NCI-H1694 treated with DMSO at 0.1 percent for 48 hours (cell line): ENCODE measurements around the gene NRXN3.
A peak's percentile ranks its signal among the peaks of the same experiment; 100 is the strongest.

Experiments used
- DNase-seq: peaks from one replicate; lab custom pipeline; 2025; lab: John Stamatoyannopoulos, UW

The NRXN3 gene

GRCh38 chr14:78586681-78587080, 416.5 kb downstream of the NRXN3 start:
- no peak for DNase-seq

GRCh38 chr14:78588906-78589305, 418.7 kb downstream of the NRXN3 start:
- no peak for DNase-seq

- DNase-seq: no peak
Observed at GRCh38 chr14:78592616-78593219, 422.5 kb downstream of the NRXN3 start.

DNA sequence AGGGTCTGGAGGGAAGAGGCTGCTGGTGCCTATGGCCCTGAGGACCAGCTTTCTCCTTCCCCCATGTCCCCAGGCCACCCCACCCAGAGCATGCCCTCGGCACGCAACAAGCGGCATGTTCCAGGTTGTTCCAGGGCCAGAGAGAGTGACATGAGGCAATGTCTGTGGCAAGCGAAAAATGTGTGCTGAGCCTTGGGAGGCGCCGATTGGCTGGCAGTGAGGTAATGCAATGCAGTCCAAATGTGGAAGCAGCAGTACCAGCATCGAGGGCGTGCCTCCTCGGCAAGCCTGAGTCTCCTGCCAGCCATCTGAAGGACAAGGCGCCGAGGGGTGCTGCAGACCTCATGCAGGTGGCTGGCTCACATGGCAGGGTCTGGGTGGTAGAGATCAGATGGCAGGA, 423.8 kb downstream of the NRXN3 start:
- DNase-seq: no peak

DNA sequence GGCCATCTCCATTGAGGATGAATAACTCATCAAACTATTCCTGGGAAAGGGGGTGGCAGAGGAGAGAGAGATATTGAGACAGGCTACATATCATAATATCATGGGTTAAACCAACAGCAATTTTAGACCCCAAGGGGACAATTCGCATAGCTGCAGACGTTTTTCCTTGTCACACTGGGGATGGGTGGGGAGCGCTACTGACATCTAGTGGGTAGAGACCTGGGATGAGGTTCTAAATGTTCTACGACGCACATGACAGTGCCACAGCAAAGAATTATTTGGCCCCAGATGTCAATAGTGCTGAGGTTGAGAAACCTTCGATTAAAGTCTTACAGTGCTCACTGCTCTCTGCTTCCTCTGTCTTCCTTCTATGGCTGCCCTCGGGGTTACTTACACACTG, 425.6 kb downstream of the NRXN3 start:
- DNase-seq: peak; percentile 78

DNA sequence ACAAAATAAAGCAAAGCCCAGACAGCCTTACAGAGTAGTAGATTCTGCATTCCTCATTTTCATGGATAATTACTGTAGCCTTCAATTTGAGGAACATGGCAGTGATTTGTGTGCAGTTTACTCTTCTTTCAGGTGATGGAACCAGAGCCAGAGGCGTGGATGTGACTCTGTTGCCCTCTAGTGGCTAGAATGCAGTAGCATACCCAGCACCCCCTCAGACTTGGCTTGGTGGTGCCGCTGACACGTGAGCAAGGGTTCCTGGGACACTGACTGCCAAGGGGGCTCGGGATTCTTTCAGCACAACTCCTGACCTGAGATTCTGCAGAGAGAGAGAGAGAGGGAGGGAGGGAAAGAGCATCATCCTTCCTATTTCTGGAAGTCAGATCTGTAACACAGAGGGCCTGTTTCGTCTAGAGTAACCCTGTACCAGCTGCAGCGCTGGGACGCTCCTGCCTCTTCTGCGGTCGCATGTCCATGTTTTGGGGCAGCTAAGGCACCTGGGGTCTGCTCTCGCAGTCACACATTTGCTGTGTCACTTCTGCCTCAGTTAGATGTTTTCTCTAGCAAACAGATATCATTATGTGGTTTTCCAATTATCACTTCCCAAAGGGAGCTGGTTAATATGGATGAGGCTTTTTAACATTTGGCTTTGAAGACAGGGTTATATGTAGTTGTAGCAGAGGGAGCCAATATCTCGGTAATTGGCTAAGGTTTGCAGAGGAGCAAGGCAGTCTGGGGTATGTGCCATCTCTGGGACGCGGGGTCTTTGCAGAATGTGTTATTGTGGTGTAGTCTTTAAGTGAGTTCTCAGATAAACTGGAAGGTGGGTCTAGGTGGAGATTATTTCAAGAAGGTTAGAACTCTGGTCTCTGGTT, 428.1 kb downstream of the NRXN3 start:
- DNase-seq: peak; percentile 83

DNA sequence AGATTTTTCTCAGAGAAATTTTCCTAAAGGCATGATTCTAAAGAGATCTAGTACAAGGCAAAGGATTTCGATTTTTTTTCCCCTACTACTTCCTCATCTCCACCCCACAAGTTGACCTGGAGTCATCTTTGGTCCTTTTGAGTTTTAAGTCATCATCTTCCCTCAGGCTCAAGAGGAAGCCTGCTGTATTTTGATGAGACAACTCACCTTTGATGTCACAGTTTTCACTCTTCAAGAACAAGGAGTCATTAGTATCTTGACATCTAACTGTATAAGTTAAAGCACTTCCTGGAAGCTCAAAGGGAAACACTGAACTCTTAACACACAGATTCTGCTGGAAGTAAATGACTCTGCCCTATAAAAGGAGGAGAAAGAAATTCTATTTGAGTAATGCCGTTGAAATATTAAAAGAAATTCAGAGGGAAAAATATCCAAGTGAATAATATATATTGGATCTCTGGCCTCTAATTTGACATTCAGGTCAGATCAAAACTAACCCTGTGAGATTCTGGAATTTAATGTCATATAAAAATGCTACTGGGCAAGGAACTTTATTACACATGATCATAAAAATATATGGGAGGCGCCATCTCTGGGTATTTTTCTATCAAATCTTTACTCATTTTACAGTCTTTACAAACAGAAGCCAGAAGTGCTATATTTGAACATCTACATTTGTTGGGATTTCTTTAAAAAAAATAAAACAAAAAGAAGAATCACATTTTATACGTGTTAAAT, 435.0 kb downstream of the NRXN3 start:
- no peak for DNase-seq

DNA sequence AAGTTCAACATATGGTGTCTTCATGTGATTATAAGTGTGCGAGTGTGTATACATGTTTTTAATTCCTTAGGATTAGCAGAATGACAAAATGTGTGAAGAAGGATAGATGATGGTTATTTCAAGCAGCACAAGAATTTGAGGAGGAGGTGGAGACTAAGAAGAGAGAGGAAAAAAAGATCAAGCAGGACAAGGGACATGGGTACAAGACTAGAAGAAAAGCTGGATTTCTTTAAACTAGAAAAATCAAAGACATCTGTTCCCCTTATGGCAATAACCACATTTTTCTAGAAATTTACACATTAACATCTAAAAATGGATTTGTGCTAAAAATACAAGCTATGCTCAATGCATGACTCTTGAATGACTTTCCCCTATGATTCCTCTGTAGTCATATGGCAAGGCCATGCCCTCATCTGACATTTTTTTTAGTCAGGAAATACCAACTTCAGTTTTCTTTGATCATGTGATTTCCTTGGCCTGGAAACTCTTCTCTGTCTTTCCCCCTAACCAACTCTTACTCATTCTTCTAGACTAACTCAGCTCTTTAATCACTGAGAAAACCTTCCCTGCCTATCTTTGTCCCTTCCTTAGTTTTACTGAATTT, 435.8 kb downstream of the NRXN3 start:
- no peak for DNase-seq

- no peak for DNase-seq
Observed at GRCh38 chr14:78608998-78609787, 439.0 kb downstream of the NRXN3 start.

- no peak for DNase-seq
Observed at GRCh38 chr14:78610994-78611393, 440.8 kb downstream of the NRXN3 start.

DNA sequence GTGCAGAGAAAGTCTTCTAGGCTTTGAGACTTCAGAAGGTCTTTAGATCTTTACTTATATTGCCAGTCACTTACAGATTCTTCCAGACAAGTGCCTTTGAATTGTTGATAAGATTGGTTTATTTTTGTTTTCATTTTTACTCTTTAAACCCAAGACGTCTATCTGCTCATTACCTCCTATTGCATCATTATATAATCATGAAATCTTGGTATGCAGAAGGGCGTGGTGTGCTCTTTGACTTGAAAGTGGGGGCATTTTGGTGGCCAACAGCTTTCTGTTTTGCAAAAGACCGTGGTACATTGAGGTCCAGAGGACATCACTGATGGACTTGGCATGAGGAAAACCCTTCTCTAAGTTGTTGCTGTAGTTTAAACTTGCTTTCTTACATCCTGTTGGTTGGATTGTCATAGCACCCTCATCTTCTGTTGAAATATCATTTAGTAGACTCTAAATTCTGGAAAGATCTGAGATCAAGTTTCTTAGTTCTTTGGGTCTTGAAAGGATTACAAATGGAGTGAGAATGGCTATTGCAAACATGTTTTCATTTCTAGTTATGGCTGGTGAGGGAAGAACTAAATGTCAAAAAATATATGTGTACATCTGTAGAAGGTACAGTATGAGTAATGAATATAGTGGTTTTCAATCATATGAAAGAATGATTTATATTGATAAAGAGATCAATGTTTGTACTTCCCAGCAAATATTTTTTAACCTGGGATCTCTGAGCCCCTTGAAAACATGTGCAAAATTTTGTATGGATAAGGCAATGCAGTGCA, 441.8 kb downstream of the NRXN3 start:
- DNase-seq: no peak

GRCh38 chr14:78612666-78613065, 442.5 kb downstream of the NRXN3 start:
- DNase-seq: no peak

- DNase-seq: no peak
Observed at GRCh38 chr14:78614593-78614992, 444.4 kb downstream of the NRXN3 start.

GRCh38 chr14:78617735-78618134, 447.6 kb downstream of the NRXN3 start:
- DNase-seq: no peak

- DNase-seq: no peak
Observed at GRCh38 chr14:78618368-78618767, 448.2 kb downstream of the NRXN3 start.

DNA sequence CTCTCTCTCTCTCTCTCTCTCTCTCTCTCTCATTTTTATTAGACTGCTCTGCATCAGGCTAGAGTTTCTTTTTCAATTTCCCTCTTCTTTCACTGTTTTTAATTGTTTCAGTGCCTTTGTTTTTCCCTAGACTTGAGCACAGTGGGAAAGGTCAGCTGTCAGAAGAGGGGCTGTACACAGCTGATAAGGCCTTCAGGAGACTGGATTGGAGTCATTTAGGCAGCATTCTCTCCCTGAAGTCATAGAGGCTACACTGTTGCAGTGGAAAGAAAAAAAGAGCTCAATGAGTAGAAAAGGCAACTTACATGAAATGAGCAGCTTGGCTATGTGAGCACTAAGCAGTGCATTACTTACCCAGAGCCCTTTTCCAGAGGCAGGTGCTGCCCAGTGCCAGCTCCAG, 456.9 kb downstream of the NRXN3 start:
- DNase-seq: no peak

DNA sequence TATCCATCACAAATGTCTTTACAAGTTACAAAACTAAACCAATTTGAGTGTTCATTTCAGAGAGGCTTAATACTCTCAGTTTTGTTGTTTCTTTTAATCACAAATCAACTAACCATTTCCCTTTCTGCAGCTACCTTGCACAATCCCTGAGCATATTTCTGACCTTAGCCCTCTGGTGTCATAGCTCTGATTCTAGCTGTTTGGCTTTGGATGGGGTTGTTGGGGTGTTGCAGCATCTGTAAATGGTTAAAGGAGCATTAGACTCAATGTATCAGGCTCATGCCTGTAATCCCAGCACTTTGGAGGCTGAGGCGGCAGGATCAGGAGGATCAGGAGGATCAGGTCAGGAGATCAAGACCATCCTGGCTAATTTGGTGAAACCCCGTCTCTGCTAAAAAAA, 461.4 kb downstream of the NRXN3 start:
- no peak for DNase-seq

GRCh38 chr14:78633752-78634151, 463.6 kb downstream of the NRXN3 start:
- DNase-seq: no peak

DNA sequence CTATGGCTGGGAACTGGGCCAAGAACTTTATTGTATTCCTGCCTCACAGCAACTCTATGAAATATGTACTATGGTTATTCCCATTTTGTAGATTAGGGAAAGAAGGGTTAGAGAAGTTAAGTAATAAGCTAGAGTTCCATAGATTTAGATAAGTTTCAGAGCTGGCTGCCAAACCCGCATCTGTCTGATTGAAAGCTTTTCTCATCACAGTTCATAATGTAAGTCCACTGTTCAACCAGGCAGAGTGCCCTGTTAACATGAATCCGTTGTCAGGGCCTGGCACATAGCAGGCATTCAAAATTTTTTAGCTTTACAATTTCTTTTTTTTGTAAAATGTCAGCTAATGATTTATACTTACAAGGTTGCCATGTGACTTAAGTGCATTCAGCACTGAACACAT, 467.3 kb downstream of the NRXN3 start:
- no peak for DNase-seq

DNA sequence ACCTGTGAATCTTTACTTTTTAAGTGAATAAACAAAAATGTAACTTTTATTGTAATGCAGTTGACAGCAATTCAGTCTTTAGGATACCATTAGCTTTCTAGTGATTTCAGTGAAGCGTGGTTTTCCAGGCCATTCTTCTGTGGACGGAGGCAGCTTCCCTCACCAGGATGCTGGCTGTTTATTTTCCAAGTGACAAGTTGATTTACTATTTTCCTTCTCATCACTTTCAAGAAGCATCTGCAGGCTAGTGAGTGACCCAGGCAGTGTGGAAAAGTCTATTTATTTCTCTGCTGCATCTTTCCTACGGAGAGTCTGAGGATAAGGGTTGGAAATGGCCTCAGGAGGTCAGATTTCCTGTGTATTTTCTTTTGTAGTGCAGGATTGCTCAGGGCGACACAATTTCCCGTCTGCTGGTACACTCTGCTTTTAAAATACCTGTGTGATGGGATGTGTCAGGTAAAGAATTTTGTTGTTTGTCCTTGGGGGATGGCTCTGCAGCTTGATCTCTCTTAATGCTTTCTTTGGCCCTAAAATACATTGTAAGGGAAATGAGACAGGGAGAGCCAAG, 467.8 kb downstream of the NRXN3 start:
- no peak for DNase-seq

DNA sequence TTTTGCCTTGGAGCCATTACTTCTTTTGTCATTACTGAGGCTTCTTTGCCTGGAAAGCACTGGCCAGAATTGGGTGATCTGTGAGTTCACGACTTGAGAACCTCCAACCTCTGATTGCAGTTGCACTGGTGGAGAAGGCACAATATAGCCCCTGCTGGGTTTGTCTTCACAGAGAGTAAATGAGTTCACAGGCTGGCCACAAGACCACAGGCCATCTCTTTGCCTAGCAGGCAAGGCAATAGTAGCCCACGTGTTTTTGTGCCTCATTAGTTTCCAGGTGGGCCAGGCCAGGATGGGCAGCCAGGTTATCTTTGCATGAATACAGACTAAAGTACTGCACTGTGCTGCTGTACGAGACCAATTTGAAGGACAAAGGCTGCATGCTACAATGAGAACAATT, 468.8 kb downstream of the NRXN3 start:
- DNase-seq: no peak
